OCI-LY3 (cell line): Measurements from ENCODE around the gene HCFC2.
"Not testable (repeated sequence)": the region's sequence is repeated elsewhere in the genome, so short reads cannot be mapped to it uniquely, and the experiment has no call there.

Experiments
- H2AFZ ChIP-seq: fragments of 200-600, 300-600 bp; shearing (Covaris generic); 2 replicates; pipeline ENCODE4 v1.6.0; 2014; ENCODE audit warnings: antibody characterized with exemption, low read depth, low read length
- H3K27ac ChIP-seq: fragments of 200-600, 300-600 bp; sonication (generic); 2 replicates; pipeline ENCODE4 v1.5.1; 2014; ENCODE audit warnings: mild to moderate bottlenecking, low read length, moderate library complexity, mixed read lengths
- H3K27me3 ChIP-seq: fragments of 200-600, 300-600 bp; sonication (generic); 2 replicates; pipeline ENCODE4 v1.6.1; 2014; ENCODE audit warnings: low read depth, low read length, mixed read lengths
- H3K36me3 ChIP-seq: fragments of 200-600, 300-600 bp; sonication (generic); replicated peaks from 2 replicates; pipeline ENCODE3; 2014; ENCODE audit warnings: low read depth, low read length, mixed read lengths
- H3K4me1 ChIP-seq: fragments of 300-600, 200-600 bp; sonication (generic); 2 replicates; pipeline ENCODE4 v1.6.1; 2014; ENCODE audit warnings: low read length, mixed read lengths
- H3K4me2 ChIP-seq: fragments of 200-600, 300-600 bp; sonication (generic); 2 replicates; pipeline ENCODE4 v1.6.1; 2014; ENCODE audit warnings: low read length, mixed read lengths
- H3K4me3 ChIP-seq: fragments of 300-600, 200-600 bp; sonication (generic); 2 replicates; pipeline ENCODE4 v1.5.1; 2014; ENCODE audit warnings: antibody characterized with exemption, mild to moderate bottlenecking, low read length, moderate library complexity
- H3K79me2 ChIP-seq: fragments of 300-600, 200-600 bp; shearing (Covaris generic); 2 replicates; pipeline ENCODE4 v1.6.1; 2014; ENCODE audit warnings: mild to moderate bottlenecking, low read length, mixed read lengths
- H3K9ac ChIP-seq: fragments of 300-600, 200-600 bp; shearing (Covaris generic); 2 replicates; pipeline ENCODE4 v1.6.0; 2014; ENCODE audit warnings: mild to moderate bottlenecking, low read length, moderate library complexity
- H3K9me3 ChIP-seq: fragments of 200-600, 300-600 bp; shearing (Covaris generic); 2 replicates; pipeline ENCODE4 v1.6.1; 2014; ENCODE audit warnings: low read length, mixed read lengths; ENCODE audit not compliant: insufficient read depth
- H4K20me1 ChIP-seq: fragments of 200-600, 300-600 bp; sonication (generic); 2 replicates; pipeline ENCODE4 v1.6.1; 2016; ENCODE audit warnings: low read length, mixed read lengths; ENCODE audit not compliant: insufficient read depth
- EZH2phosphoT487 ChIP-seq: fragments of 200-600 bp; shearing (Covaris generic); IDR thresholded peaks from 2 replicates; pipeline ENCODE4 v1.6.1; 2018; ENCODE audit warnings: antibody characterized with exemption, mixed run types, low read depth
- TF ChIP-seq, protein P1 (sequence below): fragments of 200-600, 300-600 bp; sonication (generic); IDR thresholded peaks from 2 replicates; pipeline ENCODE4 v1.5.1; 2014; ENCODE audit warnings: antibody characterized with exemption, low read length, low read depth

The HCFC2 gene

DNA sequence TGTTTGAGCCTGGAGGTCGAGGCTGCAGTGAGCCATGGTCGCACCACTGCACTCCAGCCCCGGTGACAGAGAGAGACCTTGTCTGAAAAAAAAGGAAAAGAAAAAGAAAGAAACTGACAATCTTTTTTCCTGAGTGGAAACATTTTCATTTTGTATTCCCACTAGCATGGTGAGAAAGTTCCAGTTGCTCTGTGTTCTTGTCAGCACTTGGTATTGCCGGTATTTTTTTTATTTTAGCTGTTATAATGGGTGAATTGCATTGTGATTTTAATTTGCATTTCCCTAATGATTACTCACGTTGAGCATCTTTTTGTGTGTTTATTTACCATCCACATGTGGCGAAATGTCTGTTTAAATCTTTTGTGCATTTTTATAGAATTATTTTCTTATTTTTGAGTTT, 40.0 kb upstream of the HCFC2 start:
- Histone ChIP-seq H2AFZ (no peak overlapping the region), H3K9me3 (no peaks in the 10 kb centered on the region), H3K27ac (no peak overlapping the region), H3K79me2 (no peaks in the 10 kb centered on the region), H3K36me3 (no peaks in the 10 kb centered on the region), H3K27me3 (0 out of 2 replicates have a peak, but pooled peaks cover 15% of the 10 kb centered on the region), H3K9ac (no peak overlapping the region), H3K4me2 (no peak overlapping the region), H4K20me1 (no peaks in the 10 kb centered on the region), H3K4me1 (no peaks in the 10 kb centered on the region), H3K4me3 (no peak overlapping the region)
- TF ChIP-seq, protein P1, sequence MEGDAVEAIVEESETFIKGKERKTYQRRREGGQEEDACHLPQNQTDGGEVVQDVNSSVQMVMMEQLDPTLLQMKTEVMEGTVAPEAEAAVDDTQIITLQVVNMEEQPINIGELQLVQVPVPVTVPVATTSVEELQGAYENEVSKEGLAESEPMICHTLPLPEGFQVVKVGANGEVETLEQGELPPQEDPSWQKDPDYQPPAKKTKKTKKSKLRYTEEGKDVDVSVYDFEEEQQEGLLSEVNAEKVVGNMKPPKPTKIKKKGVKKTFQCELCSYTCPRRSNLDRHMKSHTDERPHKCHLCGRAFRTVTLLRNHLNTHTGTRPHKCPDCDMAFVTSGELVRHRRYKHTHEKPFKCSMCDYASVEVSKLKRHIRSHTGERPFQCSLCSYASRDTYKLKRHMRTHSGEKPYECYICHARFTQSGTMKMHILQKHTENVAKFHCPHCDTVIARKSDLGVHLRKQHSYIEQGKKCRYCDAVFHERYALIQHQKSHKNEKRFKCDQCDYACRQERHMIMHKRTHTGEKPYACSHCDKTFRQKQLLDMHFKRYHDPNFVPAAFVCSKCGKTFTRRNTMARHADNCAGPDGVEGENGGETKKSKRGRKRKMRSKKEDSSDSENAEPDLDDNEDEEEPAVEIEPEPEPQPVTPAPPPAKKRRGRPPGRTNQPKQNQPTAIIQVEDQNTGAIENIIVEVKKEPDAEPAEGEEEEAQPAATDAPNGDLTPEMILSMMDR = no peak
- no peak for TF ChIP-seq EZH2phosphoT487

DNA sequence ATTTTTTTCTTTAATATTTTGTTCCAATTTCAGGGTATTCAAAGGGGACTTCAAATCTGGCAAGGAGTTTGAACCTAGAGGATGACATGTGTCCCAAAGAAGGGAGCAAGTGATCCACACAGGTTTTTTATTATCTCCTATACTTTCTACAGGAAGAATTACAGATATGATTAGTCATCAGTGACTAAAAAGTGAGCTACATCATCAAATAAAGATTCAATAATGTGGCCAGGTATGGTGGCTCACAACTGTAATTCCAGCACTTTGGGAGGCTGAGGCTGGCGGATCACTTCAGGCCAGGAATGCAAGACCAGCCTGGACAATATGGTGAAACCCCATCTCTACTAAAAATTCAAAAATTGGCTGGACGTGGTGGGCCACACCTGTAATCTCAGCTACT, 38.6 kb upstream of the HCFC2 start:
- H3K79me2 ChIP-seq = no peaks in the 10 kb centered on the region
- H2AFZ ChIP-seq = no peak overlapping the region
- H3K27ac ChIP-seq = no peak overlapping the region
- H3K27me3 ChIP-seq = 0 out of 2 replicates have a peak, but pooled peaks cover 12% of the 10 kb centered on the region
- H3K4me1 ChIP-seq = no peaks in the 10 kb centered on the region
- TF ChIP-seq, protein P1 = no peak
- TF ChIP-seq EZH2phosphoT487 = no peak
- H3K4me2 ChIP-seq = no peak overlapping the region
- H4K20me1 ChIP-seq = no peaks in the 10 kb centered on the region
- no peak overlapping the region for H3K4me3 ChIP-seq
- H3K9me3 ChIP-seq = no peaks in the 10 kb centered on the region
- no peaks in the 10 kb centered on the region for H3K36me3 ChIP-seq
- no peak overlapping the region for H3K9ac ChIP-seq

DNA sequence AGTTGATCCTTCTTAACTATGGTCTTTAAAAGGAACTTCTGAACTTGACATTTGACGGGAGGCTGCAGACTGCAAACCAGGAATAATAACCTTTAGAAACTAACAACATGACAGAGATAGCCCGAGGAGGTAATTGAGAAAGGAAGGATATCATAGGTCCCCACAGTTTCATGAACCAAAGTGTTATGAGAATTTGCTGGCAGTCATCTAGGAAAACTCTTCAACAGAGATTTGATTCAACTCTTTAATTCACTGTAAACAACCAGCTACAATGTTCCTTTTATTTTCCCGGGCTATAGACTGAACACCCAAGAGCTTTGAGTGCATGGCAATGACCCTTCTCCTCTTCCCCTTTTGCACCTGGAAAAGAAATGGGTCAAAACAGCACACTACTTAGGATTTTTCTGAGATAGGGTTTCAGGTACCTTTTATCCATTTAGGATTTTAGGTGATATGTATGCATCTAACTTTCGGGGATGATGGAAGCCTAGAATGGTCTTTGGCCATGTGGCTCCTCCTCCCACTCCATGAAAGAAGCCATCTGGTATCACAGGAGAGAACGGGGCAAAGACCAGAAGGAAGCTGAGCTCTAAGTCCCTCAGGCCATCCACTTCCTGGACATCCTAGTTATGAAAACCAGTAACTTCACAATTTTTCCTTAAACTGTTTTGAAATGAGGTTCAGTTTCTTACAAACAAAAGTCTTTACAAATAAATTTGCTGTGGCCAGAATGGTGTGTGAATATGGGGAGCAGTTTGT, 37.3 kb upstream of the HCFC2 start:
- Histone ChIP-seq H3K79me2 (no peaks in the 10 kb centered on the region), H3K4me1 (no peaks in the 10 kb centered on the region), H3K27ac (no peak overlapping the region), H3K9ac (no peak overlapping the region), H3K4me2 (no peak overlapping the region), H4K20me1 (no peaks in the 10 kb centered on the region), H3K9me3 (no peaks in the 10 kb centered on the region), H3K27me3 (0 out of 2 replicates have a peak, but pooled peaks cover 7% of the 10 kb centered on the region), H2AFZ (no peak overlapping the region), H3K4me3 (no peak overlapping the region), H3K36me3 (no peaks in the 10 kb centered on the region)
- TF ChIP-seq, protein P1 = no peak
- TF ChIP-seq EZH2phosphoT487 = no peak

DNA sequence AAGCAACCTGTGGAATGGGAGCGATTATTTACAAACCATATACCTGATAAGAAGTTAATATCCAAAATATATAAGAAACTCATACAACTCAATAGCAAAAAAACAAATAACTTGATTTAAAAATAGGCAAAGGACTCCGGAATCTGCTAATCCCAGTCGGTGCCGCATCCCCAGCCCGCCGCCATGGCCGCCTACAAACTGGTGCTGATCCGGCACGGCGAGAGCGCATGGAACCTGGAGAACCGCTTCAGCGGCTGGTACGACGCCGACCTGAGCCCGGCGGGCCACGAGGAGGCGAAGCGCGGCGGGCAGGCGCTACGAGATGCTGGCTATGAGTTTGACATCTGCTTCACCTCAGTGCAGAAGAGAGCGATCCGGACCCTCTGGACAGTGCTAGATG, 33.7 kb upstream of the HCFC2 start:
- H3K4me3 ChIP-seq, H3K4me2 ChIP-seq, H3K27me3 ChIP-seq, H2AFZ ChIP-seq, H3K4me1 ChIP-seq, H3K9ac ChIP-seq, H3K36me3 ChIP-seq, H3K79me2 ChIP-seq, H3K9me3 ChIP-seq, H3K27ac ChIP-seq, H4K20me1 ChIP-seq: not testable (repeated sequence)

DNA sequence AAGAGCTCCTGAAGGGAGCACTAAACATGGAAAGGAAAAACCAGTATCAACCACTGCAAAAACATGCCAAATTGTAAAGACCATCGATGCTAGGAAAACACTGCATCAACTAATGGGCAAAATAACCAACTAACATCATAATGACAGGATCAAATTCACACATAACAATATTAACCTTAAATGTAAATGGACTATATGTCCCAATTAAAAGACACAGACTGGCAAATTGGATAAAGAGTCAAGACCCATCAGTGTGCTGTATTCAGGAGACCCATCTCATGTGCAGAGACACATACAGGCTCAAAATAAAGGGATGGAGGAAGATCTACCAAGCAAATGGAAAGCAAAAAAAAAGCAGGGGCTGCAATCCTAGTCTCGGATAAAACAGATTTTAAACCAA, 28.2 kb upstream of the HCFC2 start:
- not testable (repeated sequence) for H3K9me3 ChIP-seq, H3K4me3 ChIP-seq, H3K36me3 ChIP-seq, H3K4me2 ChIP-seq, H3K79me2 ChIP-seq, H3K4me1 ChIP-seq, H3K27ac ChIP-seq, H3K27me3 ChIP-seq, H4K20me1 ChIP-seq, H2AFZ ChIP-seq, H3K9ac ChIP-seq

DNA sequence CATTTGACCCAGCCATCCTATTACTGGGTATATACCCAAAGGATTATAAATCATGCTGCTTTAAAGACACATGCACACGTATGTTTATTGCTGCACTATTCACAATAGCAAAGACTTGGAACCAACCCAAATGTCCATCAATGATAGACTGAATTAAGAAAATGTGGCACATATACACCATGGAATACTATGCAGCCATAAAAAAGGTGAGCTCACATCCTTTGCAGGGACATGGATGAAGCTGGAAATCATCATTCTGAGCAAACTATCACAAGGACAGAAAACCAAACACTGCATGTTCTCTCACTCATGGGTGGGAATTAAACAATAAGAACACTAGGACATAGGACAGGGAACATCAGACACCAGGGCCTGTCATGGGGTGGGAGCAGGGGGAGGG, 24.6 kb upstream of the HCFC2 start:
- H3K4me2 ChIP-seq, H3K9ac ChIP-seq, H3K27me3 ChIP-seq, H4K20me1 ChIP-seq, H2AFZ ChIP-seq, H3K36me3 ChIP-seq, H3K4me3 ChIP-seq, H3K9me3 ChIP-seq, H3K4me1 ChIP-seq, H3K27ac ChIP-seq, H3K79me2 ChIP-seq: not testable (repeated sequence)
